Fibroblast of upper back skin (primary cell): Measurements from ENCODE around the gene LRRC15.

Experiments
- DNase-seq: peaks from one replicate; pipeline ENCODE4 v3.0.0-alpha.2; 2013

LRRC15 gene

DNA sequence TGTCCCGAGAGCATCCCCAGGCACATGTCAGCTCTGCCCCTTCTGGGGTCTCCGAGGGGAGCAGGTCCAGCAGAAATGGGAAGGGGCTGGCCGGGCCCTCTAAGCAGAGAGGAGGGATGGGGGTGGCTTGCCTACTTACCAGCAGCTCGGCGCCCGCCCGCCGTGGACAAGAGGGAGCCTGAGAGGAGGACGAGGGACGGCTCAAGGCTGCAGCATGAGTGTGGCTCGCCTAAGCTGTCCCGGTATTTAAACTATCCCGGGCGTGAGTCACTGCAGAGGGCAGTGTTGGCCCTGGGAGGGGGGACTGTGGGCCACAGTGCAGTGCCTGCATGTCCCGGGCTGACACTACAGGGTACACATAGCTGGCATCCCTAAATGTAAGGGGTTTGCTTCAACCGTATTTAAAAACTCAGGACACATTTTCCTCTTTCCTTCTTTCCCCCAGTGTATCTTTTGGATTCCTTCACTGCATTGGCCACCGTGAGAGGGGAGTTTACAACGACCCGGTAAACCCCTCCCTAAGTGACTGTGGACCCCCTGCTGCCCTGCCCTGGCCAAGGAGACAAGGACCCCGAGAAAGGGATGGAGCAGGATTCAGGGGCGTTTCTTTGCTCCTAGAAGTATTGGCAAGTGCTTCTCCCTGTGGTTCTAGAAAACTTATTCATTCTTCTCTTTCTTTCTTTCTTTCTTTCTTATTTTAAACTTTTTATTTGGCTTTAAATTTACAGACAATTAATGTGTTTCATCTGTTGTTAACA is at the start of gene LRRC15:
Gene LRRC15, minus strand, starts transcription at position 222 of the 758 bp plus-strand sequence. CDS start 8,700 bp downstream, outside the sequence.
- DNase-seq: peak; percentile 64

DNA sequence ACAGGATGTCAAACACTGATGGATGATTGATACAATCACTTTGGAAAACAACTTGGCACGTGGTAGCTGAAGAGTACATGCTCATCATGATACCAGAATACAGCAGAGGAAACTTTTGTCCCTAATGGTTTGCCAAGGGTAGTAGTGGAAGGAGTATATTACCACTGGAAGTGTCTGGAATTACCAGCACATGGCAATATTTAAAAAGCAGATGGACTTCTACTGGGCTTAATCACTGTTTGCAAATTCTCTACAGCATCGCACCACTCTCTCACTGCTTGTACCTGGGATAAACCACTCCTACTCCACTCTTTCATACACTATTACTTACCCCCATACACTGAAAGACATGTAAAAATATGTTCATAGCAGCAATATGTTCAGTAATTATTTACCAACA is 49.1 kb upstream of the LRRC15 start:
- no peak for DNase-seq

- DNase-seq: peak; percentile 39
Observed at GRCh38 chr3:194407423-194407822, 37.9 kb upstream of the LRRC15 start.

GRCh38 chr3:194405766-194406165 is 36.2 kb upstream of the LRRC15 start:
- peak; percentile 64 for DNase-seq

GRCh38 chr3:194404365-194405140 is 35.0 kb upstream of the LRRC15 start:
- DNase-seq: peak; percentile 68

GRCh38 chr3:194401868-194402329 is 32.4 kb upstream of the LRRC15 start:
- no peak for DNase-seq

DNA sequence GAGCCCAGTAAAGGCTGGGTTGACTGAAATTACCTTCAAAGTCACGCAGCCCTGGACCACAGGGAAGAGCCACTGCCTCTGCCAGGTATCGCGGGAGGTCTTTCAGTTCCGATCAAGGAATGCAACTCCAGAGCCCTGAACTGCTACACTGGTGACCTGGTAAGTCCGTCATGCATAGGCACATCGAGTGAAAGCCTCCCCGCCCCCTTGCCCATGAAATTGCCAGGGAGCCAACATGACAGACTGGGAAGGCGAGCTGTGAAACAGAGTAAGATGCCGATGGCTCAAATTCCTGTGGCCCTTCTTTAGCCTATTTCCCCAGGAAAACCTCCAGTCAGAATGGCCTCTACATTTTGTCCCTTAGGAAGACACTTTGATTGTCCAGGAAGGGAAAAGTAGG is 31.8 kb upstream of the LRRC15 start:
- DNase-seq: no peak

DNA sequence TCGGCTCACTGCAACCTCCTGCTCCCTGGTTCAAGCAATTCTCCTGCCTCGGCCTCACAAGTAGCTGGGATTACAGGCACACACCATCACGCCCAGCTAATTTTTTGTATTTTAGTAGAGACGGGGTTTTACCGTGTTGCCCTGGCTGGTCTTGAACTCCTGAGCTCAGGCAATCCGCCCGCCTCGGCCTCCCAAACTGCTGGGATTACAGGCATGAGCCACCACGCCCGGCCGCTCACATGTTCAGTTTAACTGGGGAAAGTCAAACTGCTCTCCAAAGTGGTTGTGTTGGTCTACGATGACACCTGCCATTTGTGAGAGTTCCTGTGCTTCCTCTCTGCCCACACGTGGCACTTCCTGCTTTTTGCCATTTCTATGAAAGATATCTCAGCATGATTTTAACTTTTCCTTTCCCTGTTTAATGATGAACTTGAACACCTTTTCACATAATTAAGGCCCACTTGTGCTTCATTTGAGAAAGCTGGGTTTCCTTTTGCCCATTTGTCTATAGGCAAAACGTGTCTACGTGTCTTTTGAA is 30.4 kb upstream of the LRRC15 start:
- DNase-seq: no peak

GRCh38 chr3:194399166-194399565 is 29.6 kb upstream of the LRRC15 start, which contains the start of gene GP5:
Gene GP5 (minus strand): TSS chr3:194399266. CDS start chr3:194398282, 984 bp downstream.
- DNase-seq: no peak

GRCh38 chr3:194397757-194398312 is 28.3 kb upstream of the LRRC15 start:
- DNase-seq: no peak

GRCh38 chr3:194396859-194397756 is 27.6 kb upstream of the LRRC15 start:
- DNase-seq: no peak

GRCh38 chr3:194396539-194396858 is 27.0 kb upstream of the LRRC15 start:
- no peak for DNase-seq

- DNase-seq: peak; percentile 47
Observed at GRCh38 chr3:194395778-194396538, 26.4 kb upstream of the LRRC15 start.

GRCh38 chr3:194395212-194395611 is 25.7 kb upstream of the LRRC15 start:
- peak; percentile 59 for DNase-seq

- DNase-seq: no peak
Observed at GRCh38 chr3:194392576-194392975, 23.0 kb upstream of the LRRC15 start.

DNA sequence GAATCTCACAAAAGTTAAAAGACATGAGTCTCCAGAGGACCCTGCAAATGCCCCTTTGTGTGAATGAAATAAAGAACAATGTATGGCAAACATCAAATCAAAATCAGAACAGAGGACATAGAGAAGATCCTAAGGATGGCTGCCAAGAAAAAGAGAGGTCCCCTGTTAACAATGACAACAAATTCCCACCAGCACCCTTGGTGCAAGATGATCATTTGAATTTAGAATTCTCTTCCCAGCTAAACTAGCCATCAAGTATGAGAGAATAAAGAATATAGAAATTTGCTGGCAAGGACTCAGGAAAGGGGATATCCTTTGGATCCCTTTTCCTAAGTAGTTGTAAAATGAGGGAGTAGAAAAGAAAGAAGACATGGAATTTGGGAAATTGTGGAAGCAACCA is 21.3 kb upstream of the LRRC15 start:
- no peak for DNase-seq

DNA sequence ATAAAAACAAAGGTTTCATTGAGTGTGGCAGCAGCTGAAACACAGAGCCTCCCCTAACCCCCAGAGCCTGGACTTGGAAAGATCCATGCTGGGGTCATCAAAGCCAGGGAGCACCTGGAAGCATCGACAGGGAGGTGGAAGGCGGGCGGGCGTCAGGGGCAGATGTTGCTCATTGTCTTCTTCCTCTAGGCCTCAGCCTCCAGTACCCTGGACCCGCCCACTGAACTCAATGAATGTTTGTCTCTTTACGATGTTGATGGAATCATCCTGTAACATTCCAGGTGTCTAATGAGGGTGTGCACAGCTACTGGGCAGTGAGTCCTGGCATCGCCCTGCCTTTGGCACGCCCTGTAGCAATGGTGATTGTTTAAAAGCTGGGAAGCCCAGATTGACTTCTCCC is 19.7 kb upstream of the LRRC15 start:
- no peak for DNase-seq

DNA sequence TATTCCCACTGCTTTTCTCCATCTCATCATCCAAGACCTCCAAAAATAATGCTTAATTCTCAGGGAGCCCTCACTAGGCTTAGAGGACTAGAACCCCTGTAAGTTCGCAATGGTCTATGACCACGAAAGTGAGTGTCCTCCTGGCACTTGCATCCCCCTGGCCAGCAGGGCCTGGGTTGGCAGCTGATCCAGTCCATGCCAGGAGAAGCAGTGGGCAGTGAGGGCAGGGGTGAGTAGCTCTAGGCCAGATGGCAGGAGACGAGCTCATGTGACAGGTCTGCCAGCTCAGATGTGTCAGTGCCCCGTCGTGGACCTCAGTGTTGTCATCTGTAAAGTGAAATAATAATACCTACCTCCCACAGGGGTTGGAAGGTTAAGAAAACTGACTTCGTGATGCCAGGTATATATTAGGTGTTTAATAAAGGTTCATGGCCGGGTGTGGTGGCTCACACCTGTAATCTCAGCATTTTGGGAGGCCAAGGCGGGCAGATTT is 18.4 kb upstream of the LRRC15 start:
- no peak for DNase-seq

- DNase-seq: no peak
Observed at GRCh38 chr3:194387276-194387675, 17.7 kb upstream of the LRRC15 start.

GRCh38 chr3:194386648-194387047 is 17.1 kb upstream of the LRRC15 start:
- no peak for DNase-seq

GRCh38 chr3:194386066-194386465 is 16.5 kb upstream of the LRRC15 start:
- no peak for DNase-seq
